Vagina (tissue), 2 donors: ENCODE data around the gene PSMB7. TPM values are rescaled to one million over a fixed set of nuclear protein-coding genes. Genes with fewer than 3 reads are reported as not detected.

Experiments
- DNase-seq, 2 donors: peaks; one replicate each; pipeline ENCODE4 v3.0.0-alpha.2; 2017; ENCODE audit errors: extremely low spot score in 2 of 2
- H3K27ac ChIP-seq: fragments of 200-600 bp; sonication (generic); one replicate; pipeline ENCODE4 v1.5.1; 2019
- H3K27me3 ChIP-seq: fragments of 200-600 bp; sonication (generic); one replicate; pipeline ENCODE4 v1.5.1; 2019
- H3K36me3 ChIP-seq, 2 donors: fragments of 200-600 bp; sonication (generic); one replicate each; pipeline ENCODE4 v1.5.1; 2017 to 2019
- H3K4me1 ChIP-seq: fragments of 200-600 bp; sonication (generic); one replicate; pipeline ENCODE4 v1.5.1; 2019
- H3K4me3 ChIP-seq, 2 donors: fragments of 200-600 bp; sonication (generic); 1 replicate in 1 of 2; 2 replicates in 1 of 2; pipeline ENCODE4 v1.5.1; 2016 to 2019
- H3K9me3 ChIP-seq: fragments of 200-600 bp; sonication (generic); one replicate; pipeline ENCODE4 v1.5.1; 2019
- CTCF ChIP-seq, 3 experiments: fragments of 450-650 bp in 2 of 3; fragments of 200-600 bp in 1 of 3; sonication (generic) in 1 of 3; IDR thresholded peaks; one replicate each; pipeline ENCODE4 v1.5.1; 2017 to 2019; ENCODE audit warnings: antibody characterized with exemption in 3 of 3, mild to moderate bottlenecking in 2 of 3, moderate library complexity in 2 of 3
- POLR2A ChIP-seq, 2 donors: fragments of 450-650 bp; IDR thresholded peaks; one replicate each; pipeline ENCODE4 v1.6.1; 2017; ENCODE audit warnings: antibody characterized with exemption in 2 of 2, mild to moderate bottlenecking in 2 of 2, moderate library complexity in 2 of 2
- POLR2AphosphoS5 ChIP-seq, 2 donors: sonication (generic); formaldehyde crosslinking; IDR thresholded peaks; one replicate each; pipeline ENCODE4 v1.9.0; 2017; ENCODE audit warnings: antibody characterized with exemption in 2 of 2, mild to moderate bottlenecking in 2 of 2, low read depth in 1 of 2; ENCODE audit not compliant: insufficient read depth in 1 of 2
- intact Hi-C: fragments of 100-400 bp; cut with DNase I; formaldehyde crosslinking; loops from one replicate; pipeline ENCODE4 v1.15.1; 2023
- total RNA-seq: library from RNA; depleted of rRNA; stranded (reverse); fragments of >200 nt; gene quantifications from one replicate; pipeline ENCODE4 v1.2.3, GENCODE V29; 2016

PSMB7 gene
- total RNA-seq, 1 donor from 2014 or later: 121 TPM

DNA sequence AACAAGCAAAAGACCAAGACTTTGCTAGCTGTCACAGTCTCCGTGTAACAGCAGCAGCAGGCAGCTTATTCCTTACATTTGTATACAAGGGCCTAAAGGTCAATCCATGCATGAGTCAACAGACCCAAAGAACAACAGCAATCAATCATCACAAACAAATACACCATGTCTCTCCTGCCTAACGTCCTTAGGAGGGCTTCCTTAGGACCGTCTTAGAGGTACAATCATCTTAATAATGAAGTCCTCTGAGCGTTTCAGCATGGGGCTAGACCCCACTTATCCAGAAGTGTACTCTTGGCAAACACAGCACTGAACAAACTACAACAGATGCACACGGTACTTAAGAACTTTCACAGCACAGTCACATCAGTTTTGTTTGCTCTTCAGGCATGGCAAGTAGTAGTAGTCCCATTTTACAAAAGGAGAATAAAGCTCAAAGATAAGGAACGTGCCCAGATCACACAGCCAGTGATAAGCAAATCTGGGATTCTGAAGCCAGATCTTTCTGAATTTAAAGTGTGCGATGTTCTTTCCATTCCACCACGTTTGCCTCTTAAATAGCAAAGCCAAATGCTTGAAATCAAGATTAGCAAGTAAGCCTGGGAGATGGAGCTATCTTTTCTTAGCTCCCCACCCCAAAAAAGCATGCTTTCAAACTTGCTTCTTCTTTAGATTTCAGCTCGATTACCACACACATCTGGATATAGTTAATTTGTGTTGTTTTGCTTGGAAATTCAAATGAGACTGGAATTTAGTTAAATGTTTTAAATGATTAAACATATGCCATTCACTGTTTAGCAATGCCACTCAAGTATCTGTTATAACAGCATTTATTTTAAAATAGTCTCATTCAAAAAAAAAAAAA, 24.2 kb downstream of the PSMB7 start:
- Histone ChIP-seq H3K27ac (no peak overlapping the region), H3K27me3 (no peaks in the 10 kb centered on the region), H3K4me3 (no peak overlapping the region), H3K36me3 (no peaks in the 10 kb centered on the region), H3K4me1 (peaks cover 58% of the 10 kb centered on the region), H3K9me3 (no peaks in the 10 kb centered on the region)
- no peak for DNase-seq
- intact Hi-C loops: no loop called here
- TF ChIP-seq POLR2A (IDR thresholded peaks at IDR 0.05) (no peak), CTCF (IDR thresholded peaks at IDR 0.05) (no peak), POLR2AphosphoS5 (IDR thresholded peaks at IDR 0.05; ENCODE audit: insufficient read depth in 1 of 2, low read depth in 1 of 2) (no peak)

- TF ChIP-seq POLR2A (IDR thresholded peaks at IDR 0.05): no peak
- no peak for TF ChIP-seq POLR2AphosphoS5 (IDR thresholded peaks at IDR 0.05; ENCODE audit: insufficient read depth in 1 of 2, low read depth in 1 of 2)
- TF ChIP-seq CTCF (IDR thresholded peaks at IDR 0.05): no peak
- Histone ChIP-seq H3K9me3 (no peaks in the 10 kb centered on the region), H3K27me3 (no peaks in the 10 kb centered on the region), H3K36me3 (no peaks in the 10 kb centered on the region), H3K4me3 (no peak overlapping the region), H3K27ac (no peak overlapping the region), H3K4me1 (peaks cover 58% of the 10 kb centered on the region)
- no peak for DNase-seq
- intact Hi-C loops: no loop called here
These were observed 25.9 kb downstream of the PSMB7 start for GRCh38 chr9:124389146-124389939.

- no peak for DNase-seq
- H3K9me3 ChIP-seq: no peaks in the 10 kb centered on the region
- peaks cover 52% of the 10 kb centered on the region for H3K4me1 ChIP-seq
- intact Hi-C loops: no loop called here
- H3K27ac ChIP-seq: no peak overlapping the region
- H3K36me3 ChIP-seq: no peaks in the 10 kb centered on the region
- H3K4me3 ChIP-seq: no peak overlapping the region
- TF ChIP-seq POLR2AphosphoS5 (IDR thresholded peaks at IDR 0.05; ENCODE audit: insufficient read depth in 1 of 2, low read depth in 1 of 2) (no peak), POLR2A (IDR thresholded peaks at IDR 0.05) (no peak)
- no peaks in the 10 kb centered on the region for H3K27me3 ChIP-seq
These were observed 26.8 kb downstream of the PSMB7 start for GRCh38 chr9:124388275-124389048.

GRCh38 chr9:124386201-124386600, 29.0 kb downstream of the PSMB7 start:
- Histone ChIP-seq H3K4me1 (peaks cover 31% of the 10 kb centered on the region), H3K27ac (no peak overlapping the region), H3K9me3 (no peaks in the 10 kb centered on the region), H3K36me3 (peaks cover 0 to 4% of the 10 kb centered on the region in 2 donors), H3K27me3 (no peaks in the 10 kb centered on the region), H3K4me3 (no peak overlapping the region)
- DNase-seq: no peak
- intact Hi-C loops: no loop called here
- TF ChIP-seq POLR2AphosphoS5 (IDR thresholded peaks at IDR 0.05; ENCODE audit: insufficient read depth in 1 of 2, low read depth in 1 of 2): no peak
- no peak for TF ChIP-seq POLR2A (IDR thresholded peaks at IDR 0.05)
- no peak for TF ChIP-seq CTCF (IDR thresholded peaks at IDR 0.05)

DNA sequence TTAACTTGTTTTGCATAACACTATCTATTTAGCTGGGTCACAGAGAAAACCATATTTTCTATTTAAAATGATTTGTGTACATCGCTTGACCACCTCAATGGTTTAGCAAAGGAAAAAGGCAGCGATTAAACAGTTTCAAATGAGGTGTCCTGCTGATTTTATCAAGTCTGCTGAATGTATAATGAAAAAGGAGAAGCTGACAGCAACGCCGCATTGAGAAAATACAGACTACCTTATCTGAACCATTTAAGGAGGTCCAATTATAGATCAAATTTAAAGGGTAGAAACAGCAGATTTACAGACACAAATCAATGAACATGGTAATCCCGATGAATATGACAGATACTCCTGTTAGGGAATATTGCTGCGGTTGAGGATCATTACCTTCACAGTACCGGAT, 29.6 kb downstream of the PSMB7 start:
- intact Hi-C loops: no loop called here
- Histone ChIP-seq H3K9me3 (no peaks in the 10 kb centered on the region), H3K27me3 (no peaks in the 10 kb centered on the region), H3K36me3 (peaks cover 0 to 6% of the 10 kb centered on the region in 2 donors), H3K4me3 (no peak overlapping the region), H3K27ac (no peak overlapping the region), H3K4me1 (peaks cover 25% of the 10 kb centered on the region)
- DNase-seq: no peak
- no peak for TF ChIP-seq POLR2AphosphoS5 (IDR thresholded peaks at IDR 0.05; ENCODE audit: insufficient read depth in 1 of 2, low read depth in 1 of 2)
- no peak for TF ChIP-seq CTCF (IDR thresholded peaks at IDR 0.05)
- no peak for TF ChIP-seq POLR2A (IDR thresholded peaks at IDR 0.05)
